Tibial nerve (tissue), 4 donors: Measurements from ENCODE around the gene DUSP28. TPM values are rescaled to one million over a fixed set of nuclear protein-coding genes. Genes with fewer than 3 reads are reported as not detected.

ENCODE experiments used
- DNase-seq, 2 donors: peaks; one replicate each; pipeline ENCODE4 v3.0.0-alpha.2; 2019; ENCODE audit warnings: low spot score in 2 of 2
- H3K27ac ChIP-seq, 4 donors: fragments of 200-600 bp; sonication (generic) in 3 of 4; one replicate each; pipeline ENCODE4 v1.5.1; 2017 to 2019; ENCODE audit warnings: mild to moderate bottlenecking in 1 of 4
- H3K27me3 ChIP-seq, 2 donors: fragments of 200-600 bp; sonication (generic) in 1 of 2; one replicate each; pipeline versions ENCODE4 v1.5.1 to v1.6.0; 2017 to 2019
- H3K36me3 ChIP-seq, 3 donors: fragments of 200-600 bp; sonication (generic); one replicate each; pipeline ENCODE4 v1.5.1; 2018 to 2019
- H3K4me1 ChIP-seq, 4 donors: fragments of 200-600 bp; sonication (generic) in 3 of 4; one replicate each; pipeline ENCODE4 v1.5.1; 2017 to 2019
- H3K4me3 ChIP-seq, 4 donors: fragments of 200-600 bp; sonication (generic) in 3 of 4; one replicate each; pipeline ENCODE4 v1.5.1; 2017 to 2019; ENCODE audit warnings: mild to moderate bottlenecking in 1 of 4, moderate library complexity in 1 of 4
- H3K9me3 ChIP-seq, 4 donors: fragments of 200-600 bp; sonication (generic) in 3 of 4; one replicate each; pipeline ENCODE4 v1.5.1; 2017 to 2019
- CTCF ChIP-seq, 5 experiments: fragments of 200-600 bp in 3 of 5; fragments of 450-650 bp in 2 of 5; sonication (generic) in 3 of 5; IDR thresholded peaks; one replicate each; pipeline ENCODE4 v1.5.1; 2016 to 2019; ENCODE audit warnings: antibody characterized with exemption in 5 of 5, mild to moderate bottlenecking in 3 of 5, moderate library complexity in 2 of 5
- EP300 ChIP-seq, 2 donors: sonication (generic); formaldehyde crosslinking; IDR thresholded peaks; one replicate each; pipeline ENCODE4 v1.6.1; 2017; ENCODE audit warnings: antibody characterized with exemption in 2 of 2, mild to moderate bottlenecking in 1 of 2
- POLR2A ChIP-seq, 2 donors: fragments of 450-650 bp; IDR thresholded peaks; one replicate each; pipeline ENCODE4 v1.6.1; 2017; ENCODE audit warnings: antibody characterized with exemption in 2 of 2, mild to moderate bottlenecking in 2 of 2, moderate library complexity in 2 of 2
- WGBS, 2 donors: methylation state at CpG; one replicate each; pipeline ENCODE4 v1.1.5; 2018; 5-methylcytosine and 5-hydroxymethylcytosine counted together
- total RNA-seq, 4 donors: library from RNA; depleted of rRNA; stranded (reverse); fragments of >200 nt; gene quantifications; one replicate each; pipeline ENCODE4 v1.1.0, GENCODE V29; 2016

The DUSP28 gene
- total RNA-seq, 4 donors from 2014 or later: 4.5 to 16.1 (median 7.2) TPM

GRCh38 chr2:240593703-240594451, 33.7 kb downstream of the DUSP28 start:
- Histone ChIP-seq H3K9me3 (no peaks in the 10 kb centered on the region), H3K36me3 (peaks cover 0 to 99% (median 11%) of the 10 kb centered on the region in 3 donors), H3K4me3 (no peak overlapping the region), H3K27me3 (no peaks in the 10 kb centered on the region), H3K27ac (no peak overlapping the region), H3K4me1 (peaks cover 0 to 25% (median 0%) of the 10 kb centered on the region in 4 donors)
- WGBS, 2 donors: 84 to 86% methylated on average over 8 to 13 of the region's 19 CpGs
- peak in 1 of 2 donors; percentile 10 for DNase-seq
- TF ChIP-seq EP300 (IDR thresholded peaks at IDR 0.05) (no peak), CTCF (IDR thresholded peaks at IDR 0.05) (no peak), POLR2A (IDR thresholded peaks at IDR 0.05) (no peak)

GRCh38 chr2:240594511-240595380, 34.6 kb downstream of the DUSP28 start:
- H3K27me3 ChIP-seq: no peaks in the 10 kb centered on the region
- no peaks in the 10 kb centered on the region for H3K9me3 ChIP-seq
- no peak for TF ChIP-seq POLR2A (IDR thresholded peaks at IDR 0.05)
- peak in 1 of 2 donors; percentile 9 for DNase-seq
- H3K36me3 ChIP-seq: peaks cover 0 to 100% (median 11%) of the 10 kb centered on the region in 3 donors
- peaks cover 0 to 17% (median 0%) of the 10 kb centered on the region in 4 donors for H3K4me1 ChIP-seq
- no peak overlapping the region for H3K4me3 ChIP-seq
- no peak overlapping the region for H3K27ac ChIP-seq
- 78 to 80% methylated on average over 19 to 34 of the region's 34 CpGs for WGBS, 2 donors

GRCh38 chr2:240595381-240596079, 35.4 kb downstream of the DUSP28 start:
- H3K9me3 ChIP-seq: no peaks in the 10 kb centered on the region
- 63 to 65% methylated on average over 14 to 18 of the region's 18 CpGs for WGBS, 2 donors
- H3K36me3 ChIP-seq: peaks cover 0 to 100% (median 11%) of the 10 kb centered on the region in 3 donors
- peak in 1 of 5 experiments; percentile 9 for TF ChIP-seq CTCF (IDR thresholded peaks at IDR 0.05)
- no peak for TF ChIP-seq POLR2A (IDR thresholded peaks at IDR 0.05)
- no peak overlapping the region for H3K4me3 ChIP-seq
- peak in 1 of 2 donors; percentile 7 for DNase-seq
- H3K27me3 ChIP-seq: no peaks in the 10 kb centered on the region
- no peak overlapping the region for H3K27ac ChIP-seq
- H3K4me1 ChIP-seq: peaks cover 0 to 10% (median 0%) of the 10 kb centered on the region in 4 donors

- WGBS, 2 donors: 87 to 92% methylated on average over 10 to 15 of the region's 17 CpGs
- Histone ChIP-seq H3K4me1 (peaks cover 0 to 10% (median 0%) of the 10 kb centered on the region in 4 donors), H3K27me3 (no peaks in the 10 kb centered on the region), H3K4me3 (no peak overlapping the region), H3K27ac (no peak overlapping the region), H3K36me3 (peaks cover 0 to 100% (median 11%) of the 10 kb centered on the region in 3 donors), H3K9me3 (no peaks in the 10 kb centered on the region)
- no peak for TF ChIP-seq POLR2A (IDR thresholded peaks at IDR 0.05)
- no peak for TF ChIP-seq CTCF (IDR thresholded peaks at IDR 0.05)
- TF ChIP-seq EP300 (IDR thresholded peaks at IDR 0.05): no peak
- peak in 1 of 2 donors; percentile 5 for DNase-seq
These were observed 35.9 kb downstream of the DUSP28 start for GRCh38 chr2:240596080-240596460.

GRCh38 chr2:240596491-240596931, 36.4 kb downstream of the DUSP28 start:
- Histone ChIP-seq H3K27ac (no peak overlapping the region), H3K36me3 (peaks cover 0 to 100% (median 11%) of the 10 kb centered on the region in 3 donors)

More at GRCh38 chr2:240596491-240596931, 36.4 kb downstream of the DUSP28 start:
- no peak for TF ChIP-seq CTCF (IDR thresholded peaks at IDR 0.05)
- no peak for TF ChIP-seq POLR2A (IDR thresholded peaks at IDR 0.05)
- TF ChIP-seq EP300 (IDR thresholded peaks at IDR 0.05): no peak
- 80 to 91% methylated on average over 17 to 21 of the region's 23 CpGs for WGBS, 2 donors
- Histone ChIP-seq H3K9me3 (no peaks in the 10 kb centered on the region), H3K4me1 (peaks cover 0 to 7% (median 0%) of the 10 kb centered on the region in 4 donors), H3K4me3 (no peak overlapping the region), H3K27me3 (no peaks in the 10 kb centered on the region)
- DNase-seq: peak in 1 of 2 donors; percentile 8
